HG02981 (cell line): ENCODE measurements around the gene CDK5RAP2.

ENCODE experiments used
- ATAC-seq: cut with Tn5 transposase; IDR thresholded peaks from one replicate; pipeline ENCODE4 v1.9.1; 2021; ENCODE audit warnings: mild to moderate bottlenecking, moderate library complexity; ENCODE audit not compliant: unreplicated experiment

CDK5RAP2 gene

GRCh38 chr9:120386390-120387131, 193.4 kb downstream of the CDK5RAP2 start:
- no peak for ATAC-seq

- no peak for ATAC-seq
These were observed 194.2 kb downstream of the CDK5RAP2 start for GRCh38 chr9:120385606-120386389.

- ATAC-seq: no peak
These were observed 195.1 kb downstream of the CDK5RAP2 start for GRCh38 chr9:120384925-120385272.

- no peak for ATAC-seq
These were observed 195.7 kb downstream of the CDK5RAP2 start for GRCh38 chr9:120383999-120384924.

- no peak for ATAC-seq
These were observed 196.4 kb downstream of the CDK5RAP2 start for GRCh38 chr9:120383611-120383998.

- ATAC-seq: no peak
These were observed 197.5 kb downstream of the CDK5RAP2 start for GRCh38 chr9:120382453-120382852.

- no peak for ATAC-seq
These were observed 198.1 kb downstream of the CDK5RAP2 start for GRCh38 chr9:120381839-120382238.

GRCh38 chr9:120379611-120380010, 200.4 kb downstream of the CDK5RAP2 start:
- no peak for ATAC-seq

- ATAC-seq: no peak
These were observed 201.3 kb downstream of the CDK5RAP2 start for GRCh38 chr9:120378680-120379079.

- ATAC-seq: no peak
These were observed 202.5 kb downstream of the CDK5RAP2 start for GRCh38 chr9:120377268-120378159.

- ATAC-seq: no peak
These were observed 203.9 kb downstream of the CDK5RAP2 start for GRCh38 chr9:120376101-120376500.

- ATAC-seq: no peak
These were observed 204.7 kb downstream of the CDK5RAP2 start for GRCh38 chr9:120375316-120375715.

- ATAC-seq: no peak
These were observed 205.2 kb downstream of the CDK5RAP2 start for GRCh38 chr9:120374817-120375216.

- ATAC-seq: no peak
These were observed 205.7 kb downstream of the CDK5RAP2 start for GRCh38 chr9:120374239-120374638.

GRCh38 chr9:120372040-120372439, 207.9 kb downstream of the CDK5RAP2 start:
- ATAC-seq: no peak

GRCh38 chr9:120369608-120370220, 210.3 kb downstream of the CDK5RAP2 start:
- ATAC-seq: no peak

GRCh38 chr9:120368799-120369198, 211.2 kb downstream of the CDK5RAP2 start:
- ATAC-seq: no peak

GRCh38 chr9:120366644-120367019, 213.3 kb downstream of the CDK5RAP2 start:
- ATAC-seq: no peak

- no peak for ATAC-seq
These were observed 214.6 kb downstream of the CDK5RAP2 start for GRCh38 chr9:120365386-120365785.

- no peak for ATAC-seq
These were observed 216.3 kb downstream of the CDK5RAP2 start for GRCh38 chr9:120363697-120364096.
